ENCODE data around the gene ZC3H12C.

The ZC3H12C gene

DNA sequence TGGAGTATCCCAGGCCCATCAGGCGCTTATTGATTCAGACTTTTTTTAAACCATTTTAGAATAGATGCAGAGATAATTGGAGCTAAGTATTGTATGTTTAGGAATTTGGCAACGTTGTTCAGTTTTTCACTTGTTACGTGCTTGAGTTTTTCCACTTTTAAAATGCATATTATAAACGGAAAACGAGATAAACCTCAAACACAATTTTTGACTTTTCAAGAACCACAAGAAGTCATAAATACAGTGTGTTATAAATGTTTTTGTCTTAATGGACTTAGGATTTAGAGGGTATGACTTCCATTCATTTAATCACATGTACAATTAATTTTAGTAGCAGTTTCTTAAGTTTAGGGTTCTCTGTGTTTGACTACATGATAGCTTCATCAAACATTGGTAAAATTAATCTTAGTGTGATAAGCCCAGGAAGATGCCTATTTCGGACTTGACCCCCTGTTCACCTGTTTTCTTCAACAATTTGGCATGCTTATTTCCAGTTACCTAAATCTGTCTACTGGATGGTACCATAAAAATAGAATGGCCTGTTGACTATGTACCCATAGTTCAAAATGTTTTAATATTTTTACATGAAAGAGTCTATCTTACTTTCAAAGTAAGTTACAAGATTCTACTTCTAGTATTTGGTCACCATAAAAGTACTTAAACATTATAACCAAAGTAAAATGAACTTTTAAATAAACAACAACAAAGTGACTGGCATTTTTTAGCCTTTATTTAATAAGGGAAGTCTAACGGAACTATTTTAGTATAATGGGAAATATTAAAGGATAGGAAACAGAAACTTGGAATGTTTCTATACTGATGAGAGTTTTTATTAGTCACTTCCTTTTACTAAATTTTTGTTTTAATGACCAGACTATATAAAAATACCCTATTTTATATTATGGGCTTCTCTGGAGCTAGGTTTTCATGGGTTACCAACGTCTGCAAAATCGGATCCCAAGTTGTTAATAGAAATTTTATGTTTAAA is 1.4 kb downstream of the ZC3H12C start:
- Mint-ChIP-seq H3K4me3 (peak overlapping the region; percentile 92), H3K36me3 (ENCODE audit: low read depth) (peaks cover under 1% of the 10 kb centered on the region), H3K4me1 (peaks cover 33% of the 10 kb centered on the region), H3K27ac (peak overlapping the region; percentile 98), H3K27me3 (ENCODE audit: low read depth, poor library complexity) (peaks cover 3% of the 10 kb centered on the region), H3K9me3 (no peaks in the 10 kb centered on the region)
- TF ChIP-seq, protein P1, sequence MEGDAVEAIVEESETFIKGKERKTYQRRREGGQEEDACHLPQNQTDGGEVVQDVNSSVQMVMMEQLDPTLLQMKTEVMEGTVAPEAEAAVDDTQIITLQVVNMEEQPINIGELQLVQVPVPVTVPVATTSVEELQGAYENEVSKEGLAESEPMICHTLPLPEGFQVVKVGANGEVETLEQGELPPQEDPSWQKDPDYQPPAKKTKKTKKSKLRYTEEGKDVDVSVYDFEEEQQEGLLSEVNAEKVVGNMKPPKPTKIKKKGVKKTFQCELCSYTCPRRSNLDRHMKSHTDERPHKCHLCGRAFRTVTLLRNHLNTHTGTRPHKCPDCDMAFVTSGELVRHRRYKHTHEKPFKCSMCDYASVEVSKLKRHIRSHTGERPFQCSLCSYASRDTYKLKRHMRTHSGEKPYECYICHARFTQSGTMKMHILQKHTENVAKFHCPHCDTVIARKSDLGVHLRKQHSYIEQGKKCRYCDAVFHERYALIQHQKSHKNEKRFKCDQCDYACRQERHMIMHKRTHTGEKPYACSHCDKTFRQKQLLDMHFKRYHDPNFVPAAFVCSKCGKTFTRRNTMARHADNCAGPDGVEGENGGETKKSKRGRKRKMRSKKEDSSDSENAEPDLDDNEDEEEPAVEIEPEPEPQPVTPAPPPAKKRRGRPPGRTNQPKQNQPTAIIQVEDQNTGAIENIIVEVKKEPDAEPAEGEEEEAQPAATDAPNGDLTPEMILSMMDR (IDR thresholded peaks at IDR 0.05) = no peak
- DNase-seq = no peak

DNA sequence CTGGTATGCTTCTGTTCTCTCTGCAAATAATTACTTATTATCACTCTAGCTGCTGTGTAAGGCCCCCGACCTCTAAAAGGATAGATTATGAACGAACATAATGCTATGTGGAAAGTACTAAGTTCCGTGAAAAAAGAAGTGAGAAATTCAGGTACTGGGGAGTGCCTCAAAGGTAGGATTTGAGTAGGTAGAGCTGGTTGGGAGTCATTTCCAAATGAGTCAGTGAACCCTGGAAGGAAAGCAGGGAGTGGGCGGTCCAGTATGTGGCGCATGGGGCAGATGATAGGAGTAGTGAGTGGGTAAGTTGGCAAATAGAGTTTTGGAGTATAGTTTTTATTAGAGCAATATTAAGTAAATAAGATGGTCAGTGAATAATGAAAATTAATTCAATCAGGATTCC is 2.4 kb downstream of the ZC3H12C start:
- TF ChIP-seq, protein P1 (IDR thresholded peaks at IDR 0.05) = no peak
- peaks cover 3% of the 10 kb centered on the region for H3K9me3 Mint-ChIP-seq
- H3K36me3 Mint-ChIP-seq (ENCODE audit: low read depth) = peaks cover 11% of the 10 kb centered on the region
- peaks cover 33% of the 10 kb centered on the region for H3K4me1 Mint-ChIP-seq
- no peak overlapping the region for H3K27ac Mint-ChIP-seq
- H3K27me3 Mint-ChIP-seq (ENCODE audit: low read depth, poor library complexity) = peaks cover 3% of the 10 kb centered on the region
- peak overlapping the region; percentile 40 for H3K4me3 Mint-ChIP-seq
- no peak for DNase-seq

DNA sequence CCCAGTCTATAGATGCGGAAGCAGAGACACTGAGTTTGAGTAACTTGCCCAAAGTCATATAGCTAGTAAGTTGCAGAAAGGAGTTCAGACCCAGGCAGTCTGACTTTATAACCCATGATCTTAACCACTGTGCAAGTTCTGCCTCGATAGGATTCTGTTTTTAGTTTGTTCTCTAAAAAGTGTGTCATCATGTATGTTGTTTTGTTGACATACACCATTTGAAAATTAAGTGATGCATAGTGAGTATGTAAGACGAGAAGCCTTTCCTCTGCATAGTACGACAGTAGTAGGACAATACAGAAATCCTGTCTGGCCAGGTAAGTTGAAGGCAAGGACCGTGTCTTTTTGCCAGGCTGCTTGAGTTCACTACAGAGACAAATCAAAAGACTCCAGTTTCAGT is 3.3 kb downstream of the ZC3H12C start:
- peaks cover 3% of the 10 kb centered on the region for H3K27me3 Mint-ChIP-seq (ENCODE audit: low read depth, poor library complexity)
- TF ChIP-seq, protein P1 (IDR thresholded peaks at IDR 0.05) = no peak
- H3K4me3 Mint-ChIP-seq = no peak overlapping the region
- peaks cover 12% of the 10 kb centered on the region for H3K9me3 Mint-ChIP-seq
- H3K27ac Mint-ChIP-seq = no peak overlapping the region
- no peak for DNase-seq
- peaks cover 20% of the 10 kb centered on the region for H3K36me3 Mint-ChIP-seq (ENCODE audit: low read depth)
- H3K4me1 Mint-ChIP-seq = peaks cover 33% of the 10 kb centered on the region

DNA sequence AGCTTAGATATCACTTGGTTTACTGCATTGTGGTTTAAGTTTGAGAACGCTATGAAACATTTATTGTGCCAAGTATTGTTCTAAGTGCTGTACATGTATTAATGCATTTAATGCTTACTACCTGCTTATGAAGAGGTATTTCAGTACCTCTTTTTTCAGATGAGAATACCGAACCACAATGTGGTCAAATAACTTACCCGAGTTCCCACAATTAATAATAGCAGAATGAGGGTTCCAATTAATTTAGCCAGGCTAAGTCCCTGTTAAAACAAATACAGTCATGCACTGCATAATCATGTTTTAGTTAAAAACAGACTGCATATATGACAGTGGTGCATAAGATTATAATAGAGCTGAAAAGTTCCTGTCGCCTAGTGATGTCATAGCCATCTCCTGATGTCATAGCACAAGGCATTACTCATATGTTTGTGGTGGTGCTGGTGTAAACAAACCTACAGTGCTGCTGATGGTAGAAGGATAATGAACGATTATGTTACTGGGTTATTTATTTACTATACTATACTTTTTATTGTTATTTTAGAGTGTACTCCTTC is 4.3 kb downstream of the ZC3H12C start:
- peaks cover 21% of the 10 kb centered on the region for H3K9me3 Mint-ChIP-seq
- H3K36me3 Mint-ChIP-seq (ENCODE audit: low read depth) = peaks cover 30% of the 10 kb centered on the region

DNA sequence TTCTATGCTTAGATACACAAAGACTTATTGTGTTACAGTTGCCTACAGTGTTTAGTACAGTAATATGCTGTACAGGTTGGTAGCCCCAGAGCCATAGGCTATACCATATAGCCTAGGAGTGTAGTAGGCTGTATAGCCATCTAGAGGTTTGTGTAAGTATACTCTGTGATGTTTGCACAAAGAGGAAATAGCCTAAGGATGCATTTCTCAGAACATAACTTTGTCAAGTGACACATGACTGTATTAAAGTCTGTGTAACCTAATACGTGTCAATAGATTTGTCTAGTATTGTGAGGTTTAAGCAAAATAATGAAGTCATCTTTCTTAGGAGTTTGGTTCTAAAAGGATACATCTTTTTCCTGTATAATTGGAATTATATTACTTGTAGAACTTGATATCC is 5.5 kb downstream of the ZC3H12C start:
- peaks cover 29% of the 10 kb centered on the region for H3K9me3 Mint-ChIP-seq
- no peaks in the 10 kb centered on the region for H3K27me3 Mint-ChIP-seq (ENCODE audit: low read depth, poor library complexity)
- no peak overlapping the region for H3K27ac Mint-ChIP-seq
- H3K4me3 Mint-ChIP-seq = no peak overlapping the region
- no peak for DNase-seq
- peaks cover 38% of the 10 kb centered on the region for H3K36me3 Mint-ChIP-seq (ENCODE audit: low read depth)
- H3K4me1 Mint-ChIP-seq = peaks cover 28% of the 10 kb centered on the region
- TF ChIP-seq, protein P1 (IDR thresholded peaks at IDR 0.05) = no peak

More for the DNA sequence above, 4.3 kb downstream of the ZC3H12C start:
- H3K27ac Mint-ChIP-seq = no peak overlapping the region
- TF ChIP-seq, protein P1 (IDR thresholded peaks at IDR 0.05) = no peak
- DNase-seq = no peak
- H3K4me3 Mint-ChIP-seq = no peak overlapping the region
- H3K4me1 Mint-ChIP-seq = peaks cover 28% of the 10 kb centered on the region
- H3K27me3 Mint-ChIP-seq (ENCODE audit: low read depth, poor library complexity) = no peaks in the 10 kb centered on the region
